Measurements from ENCODE around the gene METTL4.

Gene METTL4

DNA sequence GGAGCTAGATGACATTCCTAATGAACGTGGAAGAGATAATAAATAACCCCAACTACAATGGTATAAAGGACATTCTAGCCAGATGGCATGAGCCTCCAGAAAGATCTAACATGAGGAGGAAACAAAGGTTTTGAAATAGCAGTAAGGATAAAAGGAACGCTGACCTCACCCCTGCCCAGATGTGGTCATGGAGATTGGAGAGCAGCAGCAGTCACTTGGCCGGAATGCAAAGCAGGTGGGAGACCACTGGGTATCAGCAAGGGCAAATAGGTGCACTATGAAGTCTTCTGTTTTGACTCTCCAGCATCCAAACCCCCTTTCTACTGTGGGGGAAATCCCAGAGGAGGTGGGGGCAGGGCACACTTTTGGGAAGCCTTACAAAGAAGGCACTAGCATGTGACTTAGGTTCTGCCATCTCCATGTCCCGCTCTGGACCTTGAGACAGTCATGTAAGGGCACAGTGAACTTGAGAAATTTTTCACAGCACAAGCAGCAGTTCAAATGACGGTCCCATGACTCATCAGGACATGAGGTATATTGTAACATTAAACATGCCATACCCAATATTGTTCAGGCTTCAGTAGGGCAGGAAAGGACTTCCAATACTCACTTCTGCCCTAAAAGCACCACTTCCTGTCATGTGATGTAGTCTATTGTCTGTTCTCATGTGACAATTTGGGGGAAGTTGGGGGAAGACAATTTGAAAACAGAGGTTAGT, 55.2 kb downstream of the METTL4 start:
- DNase-seq (ENCODE audit: low spot score), result no peak

DNA sequence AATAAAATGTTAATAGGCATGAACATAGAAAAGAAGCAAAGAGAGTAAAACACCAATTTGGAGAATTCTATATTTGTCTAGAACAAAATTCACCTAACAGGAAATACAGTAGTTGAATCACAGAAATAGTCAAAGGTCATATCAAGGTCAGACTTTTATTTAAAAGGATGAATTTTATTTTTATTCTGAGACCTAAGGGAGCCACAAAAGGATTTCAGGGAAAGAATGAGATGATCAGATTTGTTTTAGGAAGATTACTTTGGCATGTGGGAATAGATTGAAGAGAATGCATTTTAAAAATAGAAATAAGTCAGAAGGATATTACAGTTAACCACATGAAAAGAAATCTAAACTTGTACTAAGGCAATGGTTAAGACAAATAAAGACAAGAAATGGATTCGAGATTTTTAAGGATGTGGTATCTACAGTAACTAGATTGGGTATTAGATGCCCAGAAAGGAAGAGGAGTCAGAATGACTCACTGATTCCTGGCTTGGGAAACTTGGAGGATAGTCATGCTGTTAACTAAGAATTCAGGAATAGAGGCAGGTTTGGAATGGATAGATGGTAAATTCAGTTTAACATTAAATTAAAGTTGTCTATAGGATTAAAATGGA, 56.0 kb downstream of the METTL4 start:
- DNase-seq (ENCODE audit: low spot score), result no peak

DNA sequence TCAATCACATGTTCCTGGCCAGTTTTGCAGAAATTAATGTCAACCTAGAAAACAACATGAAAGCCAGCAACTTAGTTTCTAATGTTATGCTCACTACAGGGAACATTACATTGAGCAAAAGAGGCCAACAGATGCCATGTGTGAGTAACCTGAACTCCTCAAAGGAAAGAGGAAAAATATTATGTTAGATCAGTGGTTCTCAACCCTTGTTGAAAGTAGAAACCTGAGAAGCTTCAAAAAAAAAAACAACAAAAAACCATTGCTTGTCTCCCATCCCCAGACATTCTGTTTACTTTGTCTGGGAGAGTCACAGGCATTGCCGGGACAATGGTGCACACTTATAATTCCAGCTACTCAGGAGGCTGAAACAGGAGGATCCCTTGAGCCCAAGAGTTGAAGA, 57.7 kb downstream of the METTL4 start:
- no peak for DNase-seq (ENCODE audit: low spot score)

DNA sequence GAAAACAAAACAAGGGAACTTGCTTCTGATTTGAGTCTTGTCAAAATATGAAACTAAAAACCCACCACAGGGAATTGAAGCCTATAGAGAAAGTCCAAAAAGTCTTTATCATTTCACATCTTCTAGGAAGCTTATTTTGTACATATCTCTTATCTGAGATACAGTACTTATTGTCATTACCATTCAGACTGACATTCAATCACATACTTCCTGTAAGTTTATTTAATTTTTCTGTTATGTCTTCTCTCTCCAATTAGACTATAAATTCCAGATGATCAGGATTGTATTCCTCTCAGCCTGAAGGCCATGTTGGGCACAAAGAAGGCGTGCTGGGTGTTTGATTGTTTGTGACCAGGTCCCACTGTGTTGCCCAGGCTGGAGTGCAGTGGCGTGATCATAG, 59.2 kb downstream of the METTL4 start:
- no peak for DNase-seq (ENCODE audit: low spot score)

DNA sequence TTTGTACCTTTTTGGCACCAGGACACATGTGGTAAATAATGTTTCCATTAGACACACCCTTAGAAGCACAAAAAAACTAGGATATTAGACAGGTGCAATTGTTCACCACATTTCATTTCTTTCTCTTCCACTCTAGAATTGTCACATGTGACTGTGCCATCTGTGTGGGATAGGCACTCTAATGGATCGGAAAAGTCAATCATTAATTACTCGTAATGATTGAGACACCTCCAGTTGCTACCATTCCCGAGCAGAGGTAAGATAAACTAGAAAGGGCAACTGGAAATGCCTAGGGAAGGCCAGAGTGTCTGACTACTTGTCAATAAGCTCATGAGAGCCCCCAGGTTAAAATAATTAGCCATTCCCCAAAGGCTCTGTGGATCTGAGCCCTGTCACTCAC, 59.9 kb downstream of the METTL4 start:
- DNase-seq (ENCODE audit: low spot score), result no peak

DNA sequence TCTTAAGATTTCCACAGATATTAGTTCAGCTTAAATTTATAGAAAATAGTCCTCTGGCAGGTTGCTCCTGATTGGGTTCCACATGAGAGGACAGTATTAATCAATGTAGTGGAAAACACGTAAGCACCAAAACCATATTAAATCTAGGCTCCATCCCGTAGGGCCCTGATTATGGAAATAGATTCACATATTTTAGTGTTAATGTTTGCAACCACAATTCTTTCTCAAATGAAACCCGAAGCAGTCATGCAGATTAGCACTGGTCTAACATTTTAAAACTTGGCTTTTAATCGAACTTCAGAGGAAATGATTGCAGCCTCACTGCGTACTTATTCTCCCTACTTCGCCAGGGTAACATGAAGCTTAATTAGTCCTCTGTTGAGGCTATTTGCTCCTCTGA, 60.9 kb downstream of the METTL4 start:
- no peak for DNase-seq (ENCODE audit: low spot score)

DNA sequence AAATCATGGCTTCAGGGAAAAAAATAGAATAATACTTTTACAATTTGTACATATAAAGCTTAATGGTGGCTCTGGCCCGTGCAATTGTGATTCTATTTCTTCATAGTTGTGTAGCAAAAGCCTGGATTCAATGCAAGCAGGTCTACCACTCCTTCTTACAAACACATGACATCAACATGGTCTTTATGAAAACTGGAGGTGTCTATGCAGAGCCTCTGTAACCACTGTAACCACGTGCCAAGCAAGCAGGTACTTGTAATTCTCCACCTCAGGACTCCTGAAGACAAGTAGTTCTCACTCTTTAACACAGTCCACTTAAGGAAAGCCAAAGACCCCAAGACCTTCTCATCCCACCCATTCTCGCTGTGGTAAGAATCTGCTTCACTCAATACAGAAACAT, 62.6 kb downstream of the METTL4 start:
- DNase-seq (ENCODE audit: low spot score), result no peak

DNA sequence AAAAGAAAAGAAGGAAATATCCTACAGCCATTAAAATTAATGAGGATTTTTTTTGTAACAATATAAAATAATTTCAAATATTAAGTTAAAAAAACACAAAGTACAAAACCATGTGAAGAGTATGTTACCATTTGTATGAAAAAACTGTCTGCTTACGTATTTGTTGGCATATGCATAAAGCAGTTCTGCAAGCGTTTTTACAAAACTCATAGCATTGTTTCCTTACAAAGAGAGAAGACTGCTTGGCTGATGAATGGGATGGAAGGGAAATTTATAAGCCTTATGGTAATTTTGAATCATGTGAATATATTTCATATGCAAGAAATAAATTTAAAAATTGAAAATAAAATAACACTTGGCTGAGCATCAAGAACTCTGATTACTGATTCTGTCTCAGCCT, 63.1 kb downstream of the METTL4 start:
- DNase-seq (ENCODE audit: low spot score), result no peak

DNA sequence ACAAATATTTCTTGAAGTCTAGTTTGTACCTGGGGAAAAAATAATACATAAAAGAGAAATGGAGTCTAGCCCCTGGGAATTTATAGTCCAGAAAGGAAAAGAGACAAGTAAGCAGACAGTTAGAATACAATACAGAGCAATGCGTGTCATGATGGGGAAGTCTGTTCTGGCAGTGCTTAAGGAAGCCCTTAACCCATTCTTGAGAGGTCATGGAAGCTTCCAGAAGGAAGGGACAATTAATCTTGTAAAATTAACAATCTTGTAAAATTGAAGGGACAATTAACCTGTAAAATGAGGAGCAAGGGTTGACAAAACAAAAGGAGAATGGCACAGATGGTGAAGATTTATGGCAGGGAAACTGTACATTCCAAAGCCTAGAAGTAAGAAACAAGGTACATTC, 66.7 kb downstream of the METTL4 start:
- no peak for DNase-seq (ENCODE audit: low spot score)

DNA sequence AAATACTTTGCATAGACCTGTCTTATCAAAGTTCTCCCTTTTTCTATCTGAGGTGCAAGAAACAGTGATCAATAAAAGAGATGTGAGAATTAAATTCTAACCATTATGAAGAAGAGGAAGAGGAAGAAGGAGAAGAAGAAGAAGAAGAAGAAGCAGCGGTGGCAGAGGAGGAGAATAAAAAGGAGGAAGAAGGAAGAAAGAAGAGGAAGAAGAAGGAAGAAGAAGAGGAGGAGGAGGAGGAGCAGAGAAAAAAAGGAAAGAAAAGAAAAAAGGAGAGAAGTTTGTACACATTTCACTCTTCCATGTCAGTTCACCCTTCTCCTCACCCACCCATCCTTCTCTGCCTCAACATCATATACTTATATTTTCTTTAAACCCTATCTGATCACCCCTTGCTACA, 68.4 kb downstream of the METTL4 start:
- no peak for DNase-seq (ENCODE audit: low spot score)

DNA sequence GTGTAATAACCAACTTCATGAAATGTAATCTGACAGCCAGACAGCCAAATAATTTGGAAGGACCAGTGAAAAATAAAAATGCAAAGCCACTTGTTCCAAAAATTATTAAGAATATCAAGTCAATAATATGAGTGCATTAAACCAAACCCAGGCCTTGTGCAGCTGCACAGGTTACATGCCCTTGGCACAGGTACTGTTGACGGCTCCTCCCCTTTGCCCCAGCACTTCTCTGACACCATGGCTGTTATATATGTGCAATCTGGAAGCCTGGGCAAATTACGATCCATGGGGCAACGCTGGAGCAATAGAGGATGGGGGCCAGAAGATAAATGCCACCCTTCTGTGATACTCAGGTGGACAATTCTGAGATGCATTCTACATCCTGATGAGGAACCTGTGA, 68.9 kb downstream of the METTL4 start:
- no peak for DNase-seq (ENCODE audit: low spot score)

DNA sequence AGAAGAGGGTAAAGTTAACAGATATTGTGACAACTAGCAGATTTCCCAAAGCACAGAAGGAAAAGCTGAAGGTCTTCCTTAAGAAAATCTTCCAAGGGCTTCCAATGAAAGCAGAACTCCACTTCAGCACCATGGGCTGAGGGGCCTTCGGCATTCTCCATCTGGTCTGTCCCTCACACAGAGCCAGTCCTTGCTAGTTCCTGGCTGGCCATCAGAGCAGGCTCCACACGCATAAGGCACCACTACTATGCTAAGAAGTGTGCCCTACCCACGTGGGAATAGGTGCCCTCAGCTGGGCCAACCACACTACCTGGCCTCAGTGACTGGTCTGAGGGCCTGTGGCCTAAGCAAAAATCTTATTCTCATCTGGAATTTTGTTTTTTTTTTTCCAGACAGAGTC, 73.5 kb downstream of the METTL4 start:
- no peak for DNase-seq (ENCODE audit: low spot score)

DNA sequence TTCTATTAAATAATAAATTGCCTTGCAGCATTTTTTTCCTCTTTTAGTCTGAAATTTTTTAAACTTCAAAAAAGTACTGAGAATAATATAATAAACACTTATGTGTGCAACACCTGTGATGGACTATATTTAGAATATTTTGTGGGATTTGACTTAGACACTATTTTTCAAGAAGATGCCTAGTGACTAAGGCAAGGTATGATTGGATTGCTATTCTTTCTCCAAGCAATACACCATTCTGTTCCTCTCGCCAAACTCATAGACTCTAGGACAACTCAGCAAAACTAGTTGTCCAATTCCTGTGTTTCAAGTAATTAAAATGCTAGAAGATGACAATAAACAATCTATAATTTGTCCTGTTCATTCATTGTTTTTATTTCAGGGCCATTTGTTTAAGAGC, 75.9 kb downstream of the METTL4 start:
- no peak for DNase-seq (ENCODE audit: low spot score)

DNA sequence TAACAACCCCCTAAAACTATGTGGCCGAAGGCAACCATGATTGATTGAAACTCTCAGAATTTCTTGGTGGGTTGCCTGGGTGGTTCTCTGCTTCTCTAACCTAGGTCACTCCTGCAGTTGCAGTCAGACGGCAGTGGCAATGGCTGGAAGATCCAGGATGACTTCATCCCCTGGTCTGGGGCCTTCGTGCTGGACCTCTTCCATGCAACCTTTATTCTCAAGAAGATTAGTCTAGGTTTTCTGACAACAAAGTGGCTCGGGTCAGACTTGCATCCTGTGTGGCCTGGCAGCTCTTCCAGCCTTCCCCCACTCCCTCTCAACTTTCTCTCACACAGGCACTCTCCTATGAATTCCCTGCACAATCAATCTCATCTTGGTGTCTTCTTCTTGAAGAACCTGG, 76.4 kb downstream of the METTL4 start:
- DNase-seq (ENCODE audit: low spot score), result no peak
